HepG2 (cell line): ENCODE results near the gene ZSCAN21. TPM values are rescaled to one million over a fixed set of nuclear protein-coding genes. Genes with fewer than 3 reads are reported as not detected.

Source experiments
- ARID4A ChIP-seq: sonication (generic); formaldehyde crosslinking; IDR thresholded peaks from 2 replicates; pipeline ENCODE4 v1.5.0; 2020; ENCODE audit warnings: mild to moderate bottlenecking, missing genetic modification reagents, borderline replicate concordance
- DPF2 ChIP-seq: sonication (generic); formaldehyde crosslinking; IDR thresholded peaks from 2 replicates; pipeline ENCODE4 v1.4.0; 2020; ENCODE audit warnings: mild to moderate bottlenecking, low read depth, missing genetic modification reagents, borderline replicate concordance
- HMG20B ChIP-seq: conservative IDR thresholded peaks from 2 replicates; pipeline ENCODE4 v1.6.1; 2016; ENCODE audit warnings: missing genetic modification reagents, missing compliant biosample characterization
- HOXA7 ChIP-seq: sonication (generic); formaldehyde crosslinking; IDR thresholded peaks from 2 replicates; pipeline ENCODE4 v1.8.1; 2022; ENCODE audit warnings: mild to moderate bottlenecking, missing genetic modification reagents, moderate library complexity
- KLF6 ChIP-seq: IDR thresholded peaks from 2 replicates; pipeline ENCODE4 v1.8.0; 2016; ENCODE audit warnings: missing biosample characterization, missing genetic modification reagents
- PCBP2 ChIP-seq: fragments of 200-400 bp; formaldehyde crosslinking; optimal IDR thresholded peaks from 2 replicates; pipeline ENCODE3; 2018; ENCODE audit warnings: low read length, low read depth; ENCODE audit not compliant: poor library complexity, severe bottlenecking
- REST ChIP-seq, 2 experiments: IDR thresholded peaks; 2 replicates each; pipeline ENCODE4 v1.6.1; 2011 to 2012; ENCODE audit warnings: low read length in 2 of 2, borderline replicate concordance in 1 of 2, low read depth in 1 of 2, mild to moderate bottlenecking in 1 of 2, moderate library complexity in 1 of 2
- TCF12 ChIP-seq, 2 experiments: fragments of 450-650 bp in 1 of 2; sonication (generic) in 1 of 2; formaldehyde crosslinking in 1 of 2; IDR thresholded peaks; 2 replicates each; pipeline versions ENCODE4 v1.6.1 to v1.8.0; 2017 to 2022; ENCODE audit warnings: antibody characterized with exemption in 1 of 2, mild to moderate bottlenecking in 1 of 2, missing genetic modification reagents in 1 of 2, moderate library complexity in 1 of 2
- TRIM24 ChIP-seq: sonication (generic); formaldehyde crosslinking; IDR thresholded peaks from 2 replicates; pipeline ENCODE4 v1.8.0; 2022; ENCODE audit warnings: mild to moderate bottlenecking, missing genetic modification reagents
- ZNF124 ChIP-seq: sonication (generic); formaldehyde crosslinking; IDR thresholded peaks from 2 replicates; pipeline ENCODE4 v1.4.0; 2020; ENCODE audit warnings: missing genetic modification reagents
- ZNF580 ChIP-seq: IDR thresholded peaks from 2 replicates; pipeline ENCODE4 v1.6.1; 2016; ENCODE audit warnings: low read depth, borderline replicate concordance
- ZNF878 ChIP-seq: sonication (generic); formaldehyde crosslinking; IDR thresholded peaks from 2 replicates; pipeline ENCODE4 v1.8.1; 2023; ENCODE audit warnings: mild to moderate bottlenecking, missing genetic modification reagents, moderate library complexity
- polyA plus RNA-seq, 8 experiments: library from polyadenylated mRNA; depleted of rRNA in 3 of 8; stranded (reverse) in 7 of 8; unstranded in 1 of 8; fragments of >200 nt; fragmentation: Illumina TruSeq in 4 of 8; extraction: Trizol in 4 of 8; gene quantifications; 2 replicates each; pipeline versions ENCODE4 v1.2.1 to v1.2.3, GENCODE V29; 2011 to 2016; ENCODE audit warnings: low read depth in 4 of 8, missing spikeins in 1 of 8, mixed read lengths in 1 of 8; ENCODE audit not compliant: insufficient read depth in 1 of 8
- total RNA-seq, 5 experiments: library from RNA; depleted of rRNA; stranded (reverse); fragments of >200 nt; fragmentation: Illumina TruSeq; extraction: Trizol; gene quantifications; 2 replicates each; pipeline ENCODE4 v1.2.3, GENCODE V29; 2016; ENCODE audit warnings: low read depth in 1 of 5
- TF ChIP-seq, protein P1 (sequence below): sonication (generic); formaldehyde crosslinking; IDR thresholded peaks from 2 replicates; pipeline ENCODE4 v1.5.0; 2020; ENCODE audit warnings: missing genetic modification reagents
- TF ChIP-seq, protein P2 (sequence below): sonication (generic); formaldehyde crosslinking; IDR thresholded peaks from 2 replicates; pipeline ENCODE4 v1.4.0; 2020; ENCODE audit warnings: missing genetic modification reagents
- TF ChIP-seq, protein P3 (sequence below): sonication (generic); formaldehyde crosslinking; IDR thresholded peaks from 2 replicates; pipeline ENCODE4 v1.9.0; 2021; ENCODE audit warnings: missing genetic modification reagents, borderline replicate concordance

Gene ZSCAN21
- total and polyA plus RNA-seq, 2 of the 13 experiments (the other 11 are each of a cell fraction or from before 2014, with no cell fraction given): 7.0 to 10.0 TPM

- TF ChIP-seq REST (IDR thresholded peaks at IDR 0.05; ENCODE audit: borderline replicate concordance in 1 of 2, low read depth in 1 of 2, low read length in 2 of 2) (no peak), TCF12 (IDR thresholded peaks at IDR 0.05) (no peak), TCF12 (CRISPR knock-in tag; IDR thresholded peaks at IDR 0.05) (no peak), KLF6 (CRISPR knock-in tag) (no peak), ZNF878 (CRISPR knock-in tag) (no peak), DPF2 (peak; percentile 65; the same call in 1 of the 2 replicates), PCBP2 (no peak), ARID4A (CRISPR knock-in tag) (peak; percentile 77; the same call in 1 of the 2 replicates), ZNF580 (CRISPR knock-in tag) (no peak; the same call in 1 of the 2 replicates), HOXA7 (CRISPR knock-in tag) (no peak), ZNF124 (CRISPR knock-in tag) (no peak), TRIM24 (CRISPR knock-in tag) (no peak; the same call in 1 of the 2 replicates), HMG20B (no peak)
- TF ChIP-seq, protein P1, sequence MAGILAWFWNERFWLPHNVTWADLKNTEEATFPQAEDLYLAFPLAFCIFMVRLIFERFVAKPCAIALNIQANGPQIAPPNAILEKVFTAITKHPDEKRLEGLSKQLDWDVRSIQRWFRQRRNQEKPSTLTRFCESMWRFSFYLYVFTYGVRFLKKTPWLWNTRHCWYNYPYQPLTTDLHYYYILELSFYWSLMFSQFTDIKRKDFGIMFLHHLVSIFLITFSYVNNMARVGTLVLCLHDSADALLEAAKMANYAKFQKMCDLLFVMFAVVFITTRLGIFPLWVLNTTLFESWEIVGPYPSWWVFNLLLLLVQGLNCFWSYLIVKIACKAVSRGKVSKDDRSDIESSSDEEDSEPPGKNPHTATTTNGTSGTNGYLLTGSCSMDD (CRISPR knock-in tag): no peak
- TF ChIP-seq, protein P2, sequence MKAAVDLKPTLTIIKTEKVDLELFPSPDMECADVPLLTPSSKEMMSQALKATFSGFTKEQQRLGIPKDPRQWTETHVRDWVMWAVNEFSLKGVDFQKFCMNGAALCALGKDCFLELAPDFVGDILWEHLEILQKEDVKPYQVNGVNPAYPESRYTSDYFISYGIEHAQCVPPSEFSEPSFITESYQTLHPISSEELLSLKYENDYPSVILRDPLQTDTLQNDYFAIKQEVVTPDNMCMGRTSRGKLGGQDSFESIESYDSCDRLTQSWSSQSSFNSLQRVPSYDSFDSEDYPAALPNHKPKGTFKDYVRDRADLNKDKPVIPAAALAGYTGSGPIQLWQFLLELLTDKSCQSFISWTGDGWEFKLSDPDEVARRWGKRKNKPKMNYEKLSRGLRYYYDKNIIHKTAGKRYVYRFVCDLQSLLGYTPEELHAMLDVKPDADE (CRISPR knock-in tag): no peak
- TF ChIP-seq, protein P3, sequence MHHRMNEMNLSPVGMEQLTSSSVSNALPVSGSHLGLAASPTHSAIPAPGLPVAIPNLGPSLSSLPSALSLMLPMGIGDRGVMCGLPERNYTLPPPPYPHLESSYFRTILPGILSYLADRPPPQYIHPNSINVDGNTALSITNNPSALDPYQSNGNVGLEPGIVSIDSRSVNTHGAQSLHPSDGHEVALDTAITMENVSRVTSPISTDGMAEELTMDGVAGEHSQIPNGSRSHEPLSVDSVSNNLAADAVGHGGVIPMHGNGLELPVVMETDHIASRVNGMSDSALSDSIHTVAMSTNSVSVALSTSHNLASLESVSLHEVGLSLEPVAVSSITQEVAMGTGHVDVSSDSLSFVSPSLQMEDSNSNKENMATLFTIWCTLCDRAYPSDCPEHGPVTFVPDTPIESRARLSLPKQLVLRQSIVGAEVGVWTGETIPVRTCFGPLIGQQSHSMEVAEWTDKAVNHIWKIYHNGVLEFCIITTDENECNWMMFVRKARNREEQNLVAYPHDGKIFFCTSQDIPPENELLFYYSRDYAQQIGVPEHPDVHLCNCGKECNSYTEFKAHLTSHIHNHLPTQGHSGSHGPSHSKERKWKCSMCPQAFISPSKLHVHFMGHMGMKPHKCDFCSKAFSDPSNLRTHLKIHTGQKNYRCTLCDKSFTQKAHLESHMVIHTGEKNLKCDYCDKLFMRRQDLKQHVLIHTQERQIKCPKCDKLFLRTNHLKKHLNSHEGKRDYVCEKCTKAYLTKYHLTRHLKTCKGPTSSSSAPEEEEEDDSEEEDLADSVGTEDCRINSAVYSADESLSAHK (CRISPR knock-in tag): no peak
These were observed 29.5 kb downstream of the ZSCAN21 start (continued) for GRCh38 chr7:100079024-100079560.
